IPS DF 6.9 (cell line): Measurements from ENCODE around the gene MYH9.

Experiments
- DNase-seq: peaks from one replicate; pipeline ENCODE4 v3.0.0-alpha.2; 2013; ENCODE audit warnings: low read depth, low spot score
- H3K27ac ChIP-seq: one replicate; pipeline ENCODE4 v1.5.1; 2013; ENCODE audit warnings: low read length, control low read depth
- H3K27me3 ChIP-seq: 2 replicates; pipeline ENCODE4 v1.6.1; 2013; ENCODE audit warnings: mild to moderate bottlenecking, low read length; ENCODE audit not compliant: control insufficient read depth, insufficient read depth
- H3K36me3 ChIP-seq: 2 replicates; pipeline ENCODE4 v1.6.1; 2013; ENCODE audit warnings: low read length; ENCODE audit not compliant: control insufficient read depth, insufficient read depth
- H3K4me1 ChIP-seq: 2 replicates; pipeline ENCODE4 v1.6.1; 2013; ENCODE audit warnings: low read length; ENCODE audit not compliant: control insufficient read depth, insufficient read depth
- H3K4me3 ChIP-seq: 2 replicates; pipeline ENCODE4 v1.5.1; 2013; ENCODE audit warnings: mild to moderate bottlenecking, low read length
- H3K9me3 ChIP-seq: 2 replicates; pipeline ENCODE4 v1.6.1; 2013; ENCODE audit warnings: low read length, inconsistent platforms; ENCODE audit not compliant: control insufficient read depth, insufficient read depth
- WGBS: extraction: QIAGEN DNeasy Blood & Tissue Kit; methylation state at CpG from one replicate; pipeline ENCODE4 v1.1.7; 2013; ENCODE audit warnings: mixed read lengths, missing lambda C conversion rate; ENCODE audit not compliant: insufficient read length, insufficient coverage; 5-methylcytosine and 5-hydroxymethylcytosine counted together

The MYH9 gene

DNA sequence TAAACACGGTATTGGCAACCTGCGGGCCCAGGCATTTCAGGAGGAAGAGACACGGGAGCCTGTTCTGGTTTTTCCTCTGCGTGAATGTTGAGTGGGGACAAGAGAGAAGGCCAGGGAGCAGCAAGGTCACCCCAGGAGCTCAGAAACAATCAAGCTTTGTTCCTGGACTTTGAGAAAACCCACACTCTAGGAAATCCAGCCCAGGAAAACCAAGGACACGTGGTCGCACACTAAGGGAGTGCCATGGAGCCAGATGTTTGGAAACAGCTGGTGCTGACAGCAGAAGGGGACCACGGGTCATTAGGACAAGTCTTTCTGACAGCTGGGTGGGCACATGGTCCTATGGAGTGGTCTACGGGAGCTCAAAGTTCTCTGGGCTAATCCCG, 44.1 kb downstream of the MYH9 start:
- Histone ChIP-seq H3K27ac (no peak overlapping the region), H3K4me1 (peaks cover 2% of the 10 kb centered on the region; the same call in 1 of the 2 replicates), H3K4me3 (no peak overlapping the region), H3K9me3 (no peaks in the 10 kb centered on the region), H3K27me3 (no peaks in the 10 kb centered on the region), H3K36me3 (peaks cover 15% of the 10 kb centered on the region; the same call in 1 of the 2 replicates)
- WGBS = no CpG with 5 or more reads among the region's 9 CpGs
- DNase-seq = no peak

DNA sequence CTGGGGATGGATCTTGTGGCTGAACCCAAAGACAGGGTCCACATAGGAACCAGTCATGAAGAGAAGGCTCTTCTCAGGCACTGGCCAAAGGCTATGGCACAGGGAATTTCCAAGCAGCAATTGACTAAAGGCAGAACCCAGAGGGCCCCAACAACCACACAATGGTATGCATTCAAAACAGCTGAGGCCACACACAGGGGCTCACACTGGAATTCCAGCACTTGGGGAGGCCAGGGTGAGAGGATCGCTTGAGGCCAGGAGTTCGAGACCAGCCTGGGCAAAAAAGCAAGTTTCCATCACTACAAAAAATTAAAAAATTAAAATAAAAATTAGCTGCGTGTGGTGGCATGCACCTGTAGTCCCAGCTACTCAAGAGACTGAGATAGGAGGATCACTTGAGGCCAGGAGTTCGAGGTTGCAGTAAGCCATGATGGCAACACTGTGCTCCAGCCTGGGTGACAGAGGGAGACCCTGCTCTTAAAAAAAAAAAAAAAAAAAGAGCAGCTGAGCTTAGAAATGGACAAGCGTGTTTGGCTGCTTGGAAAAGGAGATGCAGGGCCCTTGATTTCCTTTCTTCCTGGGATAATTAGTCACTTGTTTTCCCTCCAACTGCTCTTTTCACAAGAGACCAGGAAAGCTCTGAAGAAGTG, 44.6 kb downstream of the MYH9 start:
- Histone ChIP-seq H3K27ac (no peak overlapping the region), H3K27me3 (no peaks in the 10 kb centered on the region), H3K36me3 (peaks cover 15% of the 10 kb centered on the region; the same call in 1 of the 2 replicates), H3K9me3 (no peaks in the 10 kb centered on the region), H3K4me3 (no peak overlapping the region), H3K4me1 (peaks cover 2% of the 10 kb centered on the region; the same call in 1 of the 2 replicates)
- DNase-seq = no peak
- no CpG with 5 or more reads among the region's 5 CpGs for WGBS

DNA sequence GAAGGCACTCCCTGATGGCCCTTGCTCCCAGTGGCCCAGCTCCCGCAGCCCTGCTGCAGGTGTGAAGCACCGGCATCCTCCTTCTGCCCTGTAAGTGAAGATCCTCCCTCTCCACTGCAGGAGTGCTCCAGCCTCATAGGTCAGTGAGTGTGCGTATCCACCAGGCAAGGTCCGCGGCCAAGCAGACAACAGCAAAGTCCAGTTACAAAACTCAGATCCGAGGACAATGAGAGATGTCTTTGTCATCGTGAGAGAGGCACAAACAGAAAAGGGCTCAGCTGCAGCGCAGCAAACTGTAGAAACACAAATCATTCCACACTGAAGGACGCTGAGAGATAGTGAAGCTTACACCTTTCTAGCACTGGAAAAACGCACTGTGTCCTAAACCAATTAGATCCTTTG, 46.1 kb downstream of the MYH9 start:
- Histone ChIP-seq H3K4me3 (no peak overlapping the region), H3K27me3 (no peaks in the 10 kb centered on the region), H3K9me3 (no peaks in the 10 kb centered on the region), H3K36me3 (peaks cover 15% of the 10 kb centered on the region; the same call in 1 of the 2 replicates), H3K27ac (no peak overlapping the region), H3K4me1 (peaks cover 4% of the 10 kb centered on the region; the same call in 1 of the 2 replicates)
- WGBS = no CpG with 5 or more reads among the region's 10 CpGs
- no peak for DNase-seq

DNA sequence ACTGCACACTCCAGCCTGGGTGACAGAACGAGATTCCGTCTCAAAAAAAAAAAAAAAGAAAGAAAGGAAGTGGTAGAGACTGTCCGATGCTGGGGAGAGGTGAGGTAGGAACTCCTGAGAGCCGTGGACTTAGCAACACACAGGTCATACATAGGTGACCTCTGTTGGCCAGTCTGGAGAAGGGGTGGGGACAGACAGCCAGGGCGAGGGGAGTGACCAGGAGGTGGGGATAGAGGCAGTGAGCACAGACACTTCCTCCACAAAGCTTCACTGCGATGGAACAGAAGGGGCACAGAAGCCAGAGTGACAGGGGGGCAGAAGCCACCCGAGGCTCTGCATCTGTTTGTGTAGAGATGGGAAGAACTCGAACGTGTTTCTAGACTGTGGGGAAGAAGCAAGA, 47.1 kb downstream of the MYH9 start:
- no peaks in the 10 kb centered on the region for H3K9me3 ChIP-seq
- peaks cover 8% of the 10 kb centered on the region for H3K4me1 ChIP-seq
- no peaks in the 10 kb centered on the region for H3K27me3 ChIP-seq
- no CpG with 5 or more reads among the region's 9 CpGs for WGBS
- DNase-seq = no peak
- no peak overlapping the region for H3K4me3 ChIP-seq
- H3K36me3 ChIP-seq = peaks cover 15% of the 10 kb centered on the region; the same call in 1 of the 2 replicates
- no peak overlapping the region for H3K27ac ChIP-seq

DNA sequence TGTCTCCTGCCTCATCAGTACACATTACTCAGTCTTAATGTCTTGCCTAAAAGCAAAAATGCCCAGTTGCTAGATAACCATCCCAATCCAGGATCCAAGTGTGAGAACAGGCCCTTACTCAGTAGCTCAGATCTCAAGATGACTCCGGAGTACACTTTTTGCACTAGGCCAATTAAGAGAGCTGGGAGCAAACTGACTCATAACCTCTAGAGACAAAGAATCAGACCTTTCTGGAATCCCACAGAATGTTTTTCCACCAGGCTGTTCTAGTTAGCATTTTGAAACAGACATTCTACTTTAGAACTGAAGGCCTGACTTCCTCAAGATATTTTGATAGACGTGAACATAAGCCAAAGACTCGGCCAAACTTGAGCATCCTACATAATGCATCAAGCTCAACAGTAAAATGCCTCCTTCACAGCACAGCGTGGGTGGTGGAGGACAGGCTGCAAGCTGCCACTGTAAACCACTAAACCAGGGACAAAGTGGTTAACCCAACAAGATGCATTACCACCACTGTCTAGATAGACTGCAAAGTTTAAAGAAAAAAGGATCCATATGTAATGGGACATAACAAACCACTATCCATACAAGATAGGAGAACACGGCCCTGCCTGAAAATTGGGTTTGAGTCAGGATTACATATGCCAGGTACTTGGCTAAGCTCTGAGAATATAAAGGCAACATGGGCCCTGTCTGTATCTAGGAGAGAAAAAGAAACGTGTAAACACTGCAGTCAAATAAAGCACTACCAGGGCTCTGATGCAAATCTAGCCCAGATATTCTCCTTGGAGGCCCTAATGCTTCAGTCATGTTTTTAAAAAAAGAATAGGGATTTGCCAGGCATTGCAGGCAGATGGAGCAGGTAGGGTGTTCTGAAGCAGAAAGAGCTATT, 48.3 kb downstream of the MYH9 start:
- WGBS = no CpG with 5 or more reads among the region's 6 CpGs
- H3K36me3 ChIP-seq = peaks cover 19% of the 10 kb centered on the region

DNA sequence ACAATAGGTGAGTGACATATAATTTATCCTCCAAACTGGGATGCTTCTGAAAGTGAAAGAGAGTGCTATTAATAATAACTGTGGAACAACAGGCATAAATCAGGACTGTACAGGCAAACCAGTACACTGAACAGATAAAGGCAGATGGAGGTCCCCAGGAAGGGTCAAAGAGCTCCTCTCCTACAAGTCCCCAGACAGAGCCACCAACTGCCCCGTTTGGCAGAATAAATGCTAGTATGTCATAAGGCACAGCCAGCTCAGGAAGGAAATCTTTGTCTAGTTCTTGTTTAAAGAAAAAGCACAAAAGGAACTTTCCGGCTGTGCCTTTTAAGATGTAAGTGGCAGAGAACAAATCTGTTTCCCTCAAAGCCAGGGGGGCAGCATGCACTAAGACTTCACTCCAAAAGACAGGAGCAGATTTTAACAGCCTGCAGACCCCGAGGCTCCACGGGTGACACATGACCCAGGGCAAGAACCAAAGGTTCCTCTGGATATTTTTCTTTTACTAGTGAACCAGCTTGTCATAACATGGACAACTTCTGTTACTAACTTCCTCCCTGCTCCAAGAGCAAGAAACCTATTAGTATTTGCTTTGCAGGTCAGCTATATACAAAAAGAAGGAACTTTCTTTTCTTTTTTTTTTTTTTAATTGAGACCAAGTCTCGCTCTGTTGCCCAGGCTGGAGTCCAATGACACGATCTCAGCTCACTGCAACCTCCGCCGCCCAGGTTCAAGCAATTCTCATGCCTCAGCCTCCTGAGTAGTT, 50.2 kb downstream of the MYH9 start:
- Histone ChIP-seq H3K4me3 (no peak overlapping the region), H3K36me3 (peaks cover 19% of the 10 kb centered on the region), H3K27ac (no peak overlapping the region), H3K9me3 (no peaks in the 10 kb centered on the region), H3K4me1 (peaks cover 6% of the 10 kb centered on the region), H3K27me3 (no peaks in the 10 kb centered on the region)
- no peak for DNase-seq
- no CpG with 5 or more reads among the region's 8 CpGs for WGBS

More for the DNA sequence above, 48.3 kb downstream of the MYH9 start:
- H3K27ac ChIP-seq = no peak overlapping the region
- no peaks in the 10 kb centered on the region for H3K9me3 ChIP-seq
- no peak for DNase-seq
- H3K4me3 ChIP-seq = no peak overlapping the region
- peaks cover 7% of the 10 kb centered on the region for H3K4me1 ChIP-seq
- H3K27me3 ChIP-seq = no peaks in the 10 kb centered on the region

DNA sequence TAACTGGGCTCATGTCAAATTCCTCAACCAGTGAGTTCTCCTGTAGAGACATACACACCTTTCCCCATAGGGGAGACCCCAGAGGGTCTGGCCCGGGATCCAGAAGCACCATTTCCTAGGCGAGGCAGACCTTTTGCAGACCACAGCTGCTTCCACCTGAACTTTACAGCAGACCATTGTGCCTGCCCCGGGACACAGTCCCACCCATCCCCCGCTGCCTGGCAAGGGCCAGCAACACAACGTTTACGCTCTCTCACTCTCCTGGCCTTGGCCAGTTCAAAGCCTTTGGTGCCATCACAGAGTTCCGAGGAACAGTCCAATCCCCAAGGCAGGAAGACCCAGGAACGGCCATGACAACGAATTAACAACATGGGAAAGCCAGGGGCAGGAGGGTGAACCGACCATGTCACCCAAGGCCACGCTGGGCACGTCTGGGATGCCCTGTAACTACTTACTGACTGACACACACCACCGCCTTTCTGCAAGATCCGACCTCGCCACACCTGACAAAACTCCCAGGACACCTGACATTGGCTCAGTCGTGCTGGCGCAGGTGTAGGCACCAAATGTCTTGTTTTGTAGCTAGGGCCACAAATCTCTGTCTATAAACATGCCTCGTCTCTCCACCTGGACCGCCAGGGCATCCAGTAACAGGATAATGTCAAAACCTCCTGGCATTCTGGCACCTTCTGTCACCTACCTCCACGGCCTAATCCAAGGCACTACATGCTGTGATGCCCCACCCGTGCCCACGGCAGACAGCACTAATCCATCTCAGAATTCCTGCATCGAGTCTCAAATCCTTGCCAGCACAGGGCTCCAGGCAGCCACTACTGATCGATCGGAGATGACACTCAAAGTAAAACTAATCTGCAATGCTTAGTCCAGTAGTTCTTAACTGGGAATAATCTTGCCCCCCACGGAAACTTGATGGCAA, 51.3 kb downstream of the MYH9 start:
- no peak overlapping the region for H3K4me3 ChIP-seq
- H3K36me3 ChIP-seq = peaks cover 16% of the 10 kb centered on the region
- no peak for DNase-seq
- peaks cover 8% of the 10 kb centered on the region; the same call in 1 of the 2 replicates for H3K4me1 ChIP-seq
- no peaks in the 10 kb centered on the region for H3K27me3 ChIP-seq
- no CpG with 5 or more reads among the region's 26 CpGs for WGBS
- H3K27ac ChIP-seq = no peak overlapping the region
- H3K9me3 ChIP-seq = no peaks in the 10 kb centered on the region

DNA sequence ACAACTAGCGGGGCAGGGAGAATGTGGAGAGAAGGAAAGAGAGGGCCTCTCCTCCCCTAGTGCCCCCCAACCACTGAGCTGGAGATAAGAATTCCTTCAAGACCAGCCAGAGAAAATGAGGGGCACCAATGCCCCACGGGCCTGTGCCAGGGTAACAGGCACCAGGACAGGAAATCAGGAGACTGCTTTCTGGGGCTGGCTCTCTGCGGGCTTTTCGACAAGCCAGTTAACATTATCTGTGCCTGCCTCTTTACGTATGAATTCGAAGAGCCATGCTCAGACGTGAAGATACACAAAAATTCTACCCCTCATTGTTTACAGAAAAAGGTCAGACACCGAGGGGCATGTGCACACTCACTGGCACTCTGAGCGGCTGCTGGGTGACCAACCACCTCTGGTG, 52.1 kb downstream of the MYH9 start:
- H3K4me3 ChIP-seq = no peak overlapping the region
- H3K27ac ChIP-seq = no peak overlapping the region
- H3K36me3 ChIP-seq = peaks cover 9% of the 10 kb centered on the region
- no CpG with 5 or more reads among the region's 9 CpGs for WGBS
- peaks cover 11% of the 10 kb centered on the region; the same call in 1 of the 2 replicates for H3K4me1 ChIP-seq
- no peaks in the 10 kb centered on the region for H3K27me3 ChIP-seq
- H3K9me3 ChIP-seq = no peaks in the 10 kb centered on the region
- no peak for DNase-seq

DNA sequence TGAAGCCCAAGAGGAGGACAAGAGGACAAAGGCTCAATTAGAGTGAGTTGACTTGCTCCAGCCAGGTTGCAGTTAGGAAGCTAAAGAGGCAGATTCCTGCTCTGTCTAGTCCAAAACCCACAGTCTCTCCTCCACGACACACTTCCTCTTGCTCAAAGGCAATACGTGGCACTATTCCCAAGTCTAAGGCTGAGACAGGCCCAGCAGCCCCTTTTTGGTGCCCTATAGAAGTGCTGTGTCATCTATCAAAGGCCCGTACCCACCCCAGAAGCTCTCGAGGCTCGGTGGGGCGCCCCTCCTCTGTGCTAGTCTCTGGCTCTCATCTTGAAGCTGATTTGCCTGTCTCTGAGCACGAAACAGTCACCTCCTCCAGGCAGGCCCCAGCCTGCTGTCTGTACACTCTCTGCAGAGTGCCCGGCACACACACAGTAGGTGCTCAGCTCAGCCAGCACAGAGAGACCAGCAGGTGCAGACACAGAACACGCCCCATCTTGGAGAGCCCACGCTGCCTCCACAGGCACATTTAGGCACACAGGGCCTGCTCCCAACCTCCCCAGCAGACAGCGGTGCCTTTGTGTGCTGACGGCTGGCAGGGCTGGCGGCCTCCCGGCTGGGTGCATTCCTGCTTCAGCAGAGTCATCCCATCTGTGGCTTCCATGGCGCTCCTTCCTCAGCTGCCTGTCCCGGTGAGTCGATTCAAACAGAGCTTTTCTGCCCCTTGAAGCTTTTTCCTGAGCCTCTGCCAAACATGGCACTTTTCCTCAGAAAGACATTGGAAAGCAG, 52.8 kb downstream of the MYH9 start:
- no peak for DNase-seq
- no CpG with 5 or more reads among the region's 17 CpGs for WGBS
- Histone ChIP-seq H3K36me3 (peaks cover 8% of the 10 kb centered on the region), H3K4me1 (peaks cover 11% of the 10 kb centered on the region; the same call in 1 of the 2 replicates), H3K4me3 (no peak overlapping the region), H3K9me3 (no peaks in the 10 kb centered on the region), H3K27me3 (no peaks in the 10 kb centered on the region), H3K27ac (no peak overlapping the region)
